Astrocyte of the cerebellum (primary cell): ENCODE results near the gene SH2D2A.

Source experiments
- DNase-seq: peaks from one replicate; pipeline ENCODE4 v3.0.0-alpha.2; 2011; ENCODE audit warnings: low read depth
- H3K4me3 ChIP-seq: 2 replicates; pipeline ENCODE4 v1.5.1; 2011; ENCODE audit warnings: mild to moderate bottlenecking, low read depth, low read length, moderate library complexity
- in situ Hi-C: cut with HindIII; loops from 2 replicates; pipeline ENCODE4 v1.10.0; 2017; ENCODE audit warnings: low sequenced_read_pairs
- TF ChIP-seq, protein P1 (sequence below): IDR thresholded peaks from 2 replicates; pipeline ENCODE4 v1.5.1; 2012; ENCODE audit warnings: low read length, low read depth, moderate library complexity, mild to moderate bottlenecking; ENCODE audit errors: missing control alignments

Gene SH2D2A

GRCh38 chr1:156811168-156811567 lies 5.5 kb downstream of the SH2D2A start:
- TF ChIP-seq, protein P1, sequence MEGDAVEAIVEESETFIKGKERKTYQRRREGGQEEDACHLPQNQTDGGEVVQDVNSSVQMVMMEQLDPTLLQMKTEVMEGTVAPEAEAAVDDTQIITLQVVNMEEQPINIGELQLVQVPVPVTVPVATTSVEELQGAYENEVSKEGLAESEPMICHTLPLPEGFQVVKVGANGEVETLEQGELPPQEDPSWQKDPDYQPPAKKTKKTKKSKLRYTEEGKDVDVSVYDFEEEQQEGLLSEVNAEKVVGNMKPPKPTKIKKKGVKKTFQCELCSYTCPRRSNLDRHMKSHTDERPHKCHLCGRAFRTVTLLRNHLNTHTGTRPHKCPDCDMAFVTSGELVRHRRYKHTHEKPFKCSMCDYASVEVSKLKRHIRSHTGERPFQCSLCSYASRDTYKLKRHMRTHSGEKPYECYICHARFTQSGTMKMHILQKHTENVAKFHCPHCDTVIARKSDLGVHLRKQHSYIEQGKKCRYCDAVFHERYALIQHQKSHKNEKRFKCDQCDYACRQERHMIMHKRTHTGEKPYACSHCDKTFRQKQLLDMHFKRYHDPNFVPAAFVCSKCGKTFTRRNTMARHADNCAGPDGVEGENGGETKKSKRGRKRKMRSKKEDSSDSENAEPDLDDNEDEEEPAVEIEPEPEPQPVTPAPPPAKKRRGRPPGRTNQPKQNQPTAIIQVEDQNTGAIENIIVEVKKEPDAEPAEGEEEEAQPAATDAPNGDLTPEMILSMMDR = no peak
- no peak overlapping the region for H3K4me3 ChIP-seq
- no peak for DNase-seq
- in situ Hi-C loops = no loop called here

GRCh38 chr1:156809711-156810366 lies 6.8 kb downstream of the SH2D2A start:
- TF ChIP-seq, protein P1 = no peak
- in situ Hi-C loops = no loop called here
- H3K4me3 ChIP-seq = no peak overlapping the region
- DNase-seq = no peak

GRCh38 chr1:156809281-156809680 lies 7.4 kb downstream of the SH2D2A start:
- no peak for DNase-seq
- H3K4me3 ChIP-seq = no peak overlapping the region
- TF ChIP-seq, protein P1 = no peak
- in situ Hi-C loops = no loop called here

- H3K4me3 ChIP-seq = no peak overlapping the region
- no peak for DNase-seq
- TF ChIP-seq, protein P1 = no peak
- in situ Hi-C loops = no loop called here
These were observed 8.2 kb downstream of the SH2D2A start for GRCh38 chr1:156808186-156809030.

- in situ Hi-C loops = no loop called here
- TF ChIP-seq, protein P1 = no peak
- DNase-seq = no peak
- no peak overlapping the region for H3K4me3 ChIP-seq
These were observed 9.0 kb downstream of the SH2D2A start for GRCh38 chr1:156807627-156808026.

DNA sequence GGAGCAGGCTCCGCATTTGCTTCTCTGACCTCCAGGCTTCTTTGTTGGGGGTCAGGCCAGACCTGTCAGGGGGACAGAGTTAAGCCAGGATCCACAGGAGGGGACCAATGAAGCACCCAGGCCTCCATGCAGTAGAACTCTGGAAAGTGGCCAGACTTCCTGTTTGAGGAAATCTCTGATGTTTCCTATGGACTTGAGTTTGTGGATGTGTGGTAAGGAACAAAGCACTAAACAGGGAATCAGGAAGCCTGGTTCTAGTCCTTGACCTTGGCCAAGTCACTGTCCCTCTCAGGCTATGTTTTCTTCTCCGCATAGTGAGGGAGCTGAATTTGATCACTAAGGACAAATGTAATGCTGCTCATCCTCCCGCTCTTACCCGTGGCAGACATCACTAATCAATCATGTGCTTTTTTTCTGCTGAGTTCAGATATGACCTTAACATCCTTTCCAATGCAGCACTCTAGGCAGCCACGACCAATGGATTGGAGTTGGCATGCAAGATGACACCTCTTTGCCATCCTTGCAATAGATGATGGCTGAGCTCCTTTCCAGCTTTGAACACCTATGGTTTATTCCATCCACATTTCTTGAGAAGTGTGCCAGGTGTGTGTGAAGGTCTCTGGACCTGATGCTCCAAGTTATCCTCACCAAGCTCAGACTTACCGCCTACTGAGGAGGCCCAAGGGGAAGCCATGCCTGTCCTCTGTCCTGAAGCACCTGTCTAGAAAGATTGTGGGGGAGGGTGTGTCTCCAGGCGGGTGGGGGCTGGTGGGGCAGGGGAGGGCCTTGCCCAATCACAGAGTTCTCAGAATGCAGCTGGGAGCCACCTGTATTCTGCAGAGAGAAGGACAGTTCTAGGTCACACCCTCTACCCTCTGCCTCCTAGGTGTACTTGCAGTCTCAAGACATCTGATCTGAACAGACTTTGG lies 9.9 kb downstream of the SH2D2A start:
- DNase-seq = no peak
- H3K4me3 ChIP-seq = no peak overlapping the region
- in situ Hi-C loops = no loop called here

More for the DNA sequence above, 9.9 kb downstream of the SH2D2A start:
- TF ChIP-seq, protein P1 = no peak
